GM18909 (cell line): ENCODE results near the gene SMURF1.
"Not testable (repeated sequence)": the region's sequence is repeated elsewhere in the genome, so short reads cannot be mapped to it uniquely, and the experiment has no call there.

Experiments
- ATAC-seq: cut with Tn5 transposase; IDR thresholded peaks from one replicate; pipeline ENCODE4 v1.9.1; 2021; ENCODE audit warnings: mild to moderate bottlenecking; ENCODE audit not compliant: unreplicated experiment, poor library complexity

The SMURF1 gene

GRCh38 chr7:99073839-99074446 is 70.0 kb downstream of the SMURF1 start:
- ATAC-seq: no peak

- no peak for ATAC-seq
These were observed 71.8 kb downstream of the SMURF1 start for GRCh38 chr7:99072126-99072525.

GRCh38 chr7:99070361-99070760 is 73.5 kb downstream of the SMURF1 start:
- ATAC-seq: no peak

- no peak for ATAC-seq
These were observed 82.7 kb downstream of the SMURF1 start for GRCh38 chr7:99061001-99061776.

- no peak for ATAC-seq
These were observed 89.1 kb downstream of the SMURF1 start for GRCh38 chr7:99054781-99055180.

- ATAC-seq: no peak
These were observed 92.9 kb downstream of the SMURF1 start for GRCh38 chr7:99050971-99051370.

- ATAC-seq: no peak
These were observed 96.3 kb downstream of the SMURF1 start for GRCh38 chr7:99047526-99048077.

GRCh38 chr7:99046722-99047121 is 97.2 kb downstream of the SMURF1 start:
- no peak for ATAC-seq

GRCh38 chr7:99046262-99046661 is 97.6 kb downstream of the SMURF1 start:
- not testable (repeated sequence) for ATAC-seq

GRCh38 chr7:99044858-99045257 is 99.0 kb downstream of the SMURF1 start:
- not testable (repeated sequence) for ATAC-seq

GRCh38 chr7:99042957-99043356 is 101.0 kb downstream of the SMURF1 start:
- no peak for ATAC-seq

GRCh38 chr7:99041526-99041925 is 102.4 kb downstream of the SMURF1 start:
- no peak for ATAC-seq

GRCh38 chr7:99040104-99040958 is 103.6 kb downstream of the SMURF1 start:
- no peak for ATAC-seq

GRCh38 chr7:99039384-99039891 is 104.5 kb downstream of the SMURF1 start:
- no peak for ATAC-seq

- no peak for ATAC-seq
These were observed 105.6 kb downstream of the SMURF1 start for GRCh38 chr7:99038086-99038855.

- ATAC-seq: no peak
These were observed 106.5 kb downstream of the SMURF1 start for GRCh38 chr7:99037327-99037940.

- no peak for ATAC-seq
These were observed 107.3 kb downstream of the SMURF1 start for GRCh38 chr7:99036546-99037111.

GRCh38 chr7:99035723-99036545 is 108.0 kb downstream of the SMURF1 start:
- no peak for ATAC-seq
